ENCODE measurements around the gene SCRN3.

SCRN3 gene

DNA sequence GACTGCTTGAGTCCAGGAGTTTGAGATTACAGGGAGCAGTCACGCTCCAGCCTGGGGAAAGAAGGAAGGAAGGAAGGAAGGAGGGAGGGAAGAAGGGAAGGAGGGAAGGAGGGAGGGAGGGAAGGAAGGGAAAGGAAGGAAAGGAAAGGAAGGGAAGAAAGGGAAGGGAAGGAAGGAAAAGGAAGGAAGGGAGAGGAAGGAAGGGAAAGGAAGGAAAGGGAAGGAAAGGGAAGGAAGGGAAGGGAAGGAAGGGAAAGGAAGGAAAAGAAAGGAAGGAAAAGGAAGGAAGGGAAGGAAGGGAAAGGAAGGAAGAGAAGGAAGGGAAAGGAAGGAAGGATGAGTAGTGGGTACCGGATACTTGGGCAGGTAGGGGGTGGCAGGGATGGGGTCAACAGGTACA, 59.0 kb downstream of the SCRN3 start:
- Histone ChIP-seq H3K4me3 (replicated peaks; ENCODE audit: insufficient read depth, low read length) (no peak overlapping the region), H3K27ac (replicated peaks) (no peak overlapping the region), H3K27me3 (ENCODE audit: insufficient read depth, poor library complexity, severe bottlenecking) (no peaks in the 10 kb centered on the region)
- TF ChIP-seq SPI1 (IDR thresholded peaks at IDR 0.05; ENCODE audit: borderline replicate concordance, low read depth) (no peak), GABPA (IDR thresholded peaks at IDR 0.05; ENCODE audit: low read depth) (no peak), POLR2AphosphoS5 (IDR thresholded peaks at IDR 0.05; ENCODE audit: low read depth) (no peak)
- TF ChIP-seq, protein P1, sequence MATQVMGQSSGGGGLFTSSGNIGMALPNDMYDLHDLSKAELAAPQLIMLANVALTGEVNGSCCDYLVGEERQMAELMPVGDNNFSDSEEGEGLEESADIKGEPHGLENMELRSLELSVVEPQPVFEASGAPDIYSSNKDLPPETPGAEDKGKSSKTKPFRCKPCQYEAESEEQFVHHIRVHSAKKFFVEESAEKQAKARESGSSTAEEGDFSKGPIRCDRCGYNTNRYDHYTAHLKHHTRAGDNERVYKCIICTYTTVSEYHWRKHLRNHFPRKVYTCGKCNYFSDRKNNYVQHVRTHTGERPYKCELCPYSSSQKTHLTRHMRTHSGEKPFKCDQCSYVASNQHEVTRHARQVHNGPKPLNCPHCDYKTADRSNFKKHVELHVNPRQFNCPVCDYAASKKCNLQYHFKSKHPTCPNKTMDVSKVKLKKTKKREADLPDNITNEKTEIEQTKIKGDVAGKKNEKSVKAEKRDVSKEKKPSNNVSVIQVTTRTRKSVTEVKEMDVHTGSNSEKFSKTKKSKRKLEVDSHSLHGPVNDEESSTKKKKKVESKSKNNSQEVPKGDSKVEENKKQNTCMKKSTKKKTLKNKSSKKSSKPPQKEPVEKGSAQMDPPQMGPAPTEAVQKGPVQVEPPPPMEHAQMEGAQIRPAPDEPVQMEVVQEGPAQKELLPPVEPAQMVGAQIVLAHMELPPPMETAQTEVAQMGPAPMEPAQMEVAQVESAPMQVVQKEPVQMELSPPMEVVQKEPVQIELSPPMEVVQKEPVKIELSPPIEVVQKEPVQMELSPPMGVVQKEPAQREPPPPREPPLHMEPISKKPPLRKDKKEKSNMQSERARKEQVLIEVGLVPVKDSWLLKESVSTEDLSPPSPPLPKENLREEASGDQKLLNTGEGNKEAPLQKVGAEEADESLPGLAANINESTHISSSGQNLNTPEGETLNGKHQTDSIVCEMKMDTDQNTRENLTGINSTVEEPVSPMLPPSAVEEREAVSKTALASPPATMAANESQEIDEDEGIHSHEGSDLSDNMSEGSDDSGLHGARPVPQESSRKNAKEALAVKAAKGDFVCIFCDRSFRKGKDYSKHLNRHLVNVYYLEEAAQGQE (IDR thresholded peaks at IDR 0.05; ENCODE audit: insufficient replicate concordance, low read depth): no peak
- DNase-seq (ENCODE audit: low read depth in 1 of 2, low spot score in 1 of 2): no peak

- no peak for TF ChIP-seq SPI1 (IDR thresholded peaks at IDR 0.05; ENCODE audit: borderline replicate concordance, low read depth)
- no peak for TF ChIP-seq GABPA (IDR thresholded peaks at IDR 0.05; ENCODE audit: low read depth)
- TF ChIP-seq, protein P2, sequence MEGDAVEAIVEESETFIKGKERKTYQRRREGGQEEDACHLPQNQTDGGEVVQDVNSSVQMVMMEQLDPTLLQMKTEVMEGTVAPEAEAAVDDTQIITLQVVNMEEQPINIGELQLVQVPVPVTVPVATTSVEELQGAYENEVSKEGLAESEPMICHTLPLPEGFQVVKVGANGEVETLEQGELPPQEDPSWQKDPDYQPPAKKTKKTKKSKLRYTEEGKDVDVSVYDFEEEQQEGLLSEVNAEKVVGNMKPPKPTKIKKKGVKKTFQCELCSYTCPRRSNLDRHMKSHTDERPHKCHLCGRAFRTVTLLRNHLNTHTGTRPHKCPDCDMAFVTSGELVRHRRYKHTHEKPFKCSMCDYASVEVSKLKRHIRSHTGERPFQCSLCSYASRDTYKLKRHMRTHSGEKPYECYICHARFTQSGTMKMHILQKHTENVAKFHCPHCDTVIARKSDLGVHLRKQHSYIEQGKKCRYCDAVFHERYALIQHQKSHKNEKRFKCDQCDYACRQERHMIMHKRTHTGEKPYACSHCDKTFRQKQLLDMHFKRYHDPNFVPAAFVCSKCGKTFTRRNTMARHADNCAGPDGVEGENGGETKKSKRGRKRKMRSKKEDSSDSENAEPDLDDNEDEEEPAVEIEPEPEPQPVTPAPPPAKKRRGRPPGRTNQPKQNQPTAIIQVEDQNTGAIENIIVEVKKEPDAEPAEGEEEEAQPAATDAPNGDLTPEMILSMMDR (IDR thresholded peaks at IDR 0.05; ENCODE audit: insufficient read depth, low read length): no peak
- no peak for TF ChIP-seq POLR2AphosphoS5 (IDR thresholded peaks at IDR 0.05; ENCODE audit: low read depth)
- TF ChIP-seq, protein P1 (IDR thresholded peaks at IDR 0.05; ENCODE audit: insufficient replicate concordance, low read depth): no peak
- no peak overlapping the region for H3K4me3 ChIP-seq (replicated peaks; ENCODE audit: insufficient read depth, low read length)
- H3K27ac ChIP-seq (replicated peaks): no peak overlapping the region
- DNase-seq (ENCODE audit: low read depth in 1 of 2, low spot score in 1 of 2): no peak
- H3K27me3 ChIP-seq (ENCODE audit: insufficient read depth, poor library complexity, severe bottlenecking): no peaks in the 10 kb centered on the region
Measured at GRCh38 chr2:174461221-174461620, 65.7 kb downstream of the SCRN3 start.

GRCh38 chr2:174465327-174465726, 69.8 kb downstream of the SCRN3 start:
- no peak for TF ChIP-seq SPI1 (IDR thresholded peaks at IDR 0.05; ENCODE audit: borderline replicate concordance, low read depth)
- TF ChIP-seq POLR2AphosphoS5 (IDR thresholded peaks at IDR 0.05; ENCODE audit: low read depth): no peak
- TF ChIP-seq, protein P2 (IDR thresholded peaks at IDR 0.05; ENCODE audit: insufficient read depth, low read length): no peak
- no peak for TF ChIP-seq GABPA (IDR thresholded peaks at IDR 0.05; ENCODE audit: low read depth)
- TF ChIP-seq, protein P1 (IDR thresholded peaks at IDR 0.05; ENCODE audit: insufficient replicate concordance, low read depth): no peak
- H3K4me3 ChIP-seq (replicated peaks; ENCODE audit: insufficient read depth, low read length): no peak overlapping the region
- no peaks in the 10 kb centered on the region for H3K27me3 ChIP-seq (ENCODE audit: insufficient read depth, poor library complexity, severe bottlenecking)
- H3K27ac ChIP-seq (replicated peaks): no peak overlapping the region
- no peak for DNase-seq (ENCODE audit: low read depth in 1 of 2, low spot score in 1 of 2)

Data from HL-60 (cell line).